ENCODE measurements around the gene HTRA3. TPM values are rescaled to one million over a fixed set of nuclear protein-coding genes. Genes with fewer than 3 reads are reported as not detected.

Gene HTRA3
- total RNA-seq, 1 donor from 2014 or later, result not detected

- H3K4me1 Mint-ChIP-seq, result no peaks in the 10 kb centered on the region
- ChIA-PET CTCF (no interaction called here), POLR2A (no interaction called here)
- ATAC-seq (ENCODE audit: low read depth), result no peak
- intact Hi-C loops (cut with micrococcal nuclease), result no loop called here
- DNase-seq, result no peak
- no peaks in the 10 kb centered on the region for H3K9me3 Mint-ChIP-seq
- H3K4me3 Mint-ChIP-seq, result no peak overlapping the region
- H3K36me3 Mint-ChIP-seq (ENCODE audit: low read depth), result no peaks in the 10 kb centered on the region
- H3K27ac Mint-ChIP-seq, result no peak overlapping the region
- TF ChIP-seq CTCF (IDR thresholded peaks at IDR 0.05), result no peak
- H3K27me3 Mint-ChIP-seq, result no peaks in the 10 kb centered on the region
Observed at GRCh38 chr4:8353158-8353669, 83.7 kb downstream of the HTRA3 start.

- Mint-ChIP-seq H3K27me3 (no peaks in the 10 kb centered on the region), H3K27ac (no peak overlapping the region), H3K4me3 (no peak overlapping the region), H3K9me3 (no peaks in the 10 kb centered on the region), H3K4me1 (no peaks in the 10 kb centered on the region), H3K36me3 (ENCODE audit: low read depth) (no peaks in the 10 kb centered on the region)
- ChIA-PET CTCF (no interaction called here), POLR2A (no interaction called here)
- no peak for TF ChIP-seq CTCF (IDR thresholded peaks at IDR 0.05)
- DNase-seq, result no peak
- intact Hi-C loops (cut with micrococcal nuclease), result no loop called here
- ATAC-seq (ENCODE audit: low read depth), result no peak
Observed at GRCh38 chr4:8353912-8354453, 84.4 kb downstream of the HTRA3 start.

- DNase-seq (no peak), ATAC-seq (ENCODE audit: low read depth) (no peak)
- POLR2A ChIA-PET, result no interaction called here
- CTCF ChIA-PET, result no interaction called here
- intact Hi-C loops (cut with micrococcal nuclease), result no loop called here
- Mint-ChIP-seq H3K9me3 (no peaks in the 10 kb centered on the region), H3K27ac (no peak overlapping the region), H3K27me3 (no peaks in the 10 kb centered on the region), H3K4me1 (no peaks in the 10 kb centered on the region), H3K4me3 (no peak overlapping the region), H3K36me3 (ENCODE audit: low read depth) (no peaks in the 10 kb centered on the region)
- no peak for TF ChIP-seq CTCF (IDR thresholded peaks at IDR 0.05)
Observed at GRCh38 chr4:8355306-8355705, 85.8 kb downstream of the HTRA3 start.

- no peaks in the 10 kb centered on the region for H3K9me3 Mint-ChIP-seq
- ChIA-PET POLR2A (no interaction called here), CTCF (no interaction called here)
- no peak for ATAC-seq (ENCODE audit: low read depth)
- no peaks in the 10 kb centered on the region for H3K27me3 Mint-ChIP-seq
- H3K36me3 Mint-ChIP-seq (ENCODE audit: low read depth), result no peaks in the 10 kb centered on the region
- intact Hi-C loops (cut with micrococcal nuclease), result no loop called here
- no peak overlapping the region for H3K4me3 Mint-ChIP-seq
- DNase-seq, result no peak
- H3K27ac Mint-ChIP-seq, result no peak overlapping the region
- no peak for TF ChIP-seq CTCF (IDR thresholded peaks at IDR 0.05)
- H3K4me1 Mint-ChIP-seq, result no peaks in the 10 kb centered on the region
Observed at GRCh38 chr4:8355864-8356565, 86.5 kb downstream of the HTRA3 start.

Other genes with a start within 250 kb of the HTRA3 start
- 5.2 and 7.0 TPM in 2 replicates for gene ABLIM2, start 110.9 kb upstream of the HTRA3 start, total RNA-seq
- gene SH3TC1, start 70.5 kb upstream of the HTRA3 start, total RNA-seq, result 104 and 135 TPM in 2 replicates
- gene ACOX3, start 171.0 kb downstream of the HTRA3 start, total RNA-seq, result 17.1 and 20.6 TPM in 2 replicates
- 29.3 and 33.8 TPM in 2 replicates for gene TRMT44, start 171.0 kb downstream of the HTRA3 start, total RNA-seq